HCT116 (cell line): ENCODE results near the gene LTBP1.

Experiments used
- CTCF ChIP-seq, 3 experiments: fragments of 200-600 bp in 1 of 3; sonication (generic) in 1 of 3; IDR thresholded peaks in 2 of 3; conservative IDR thresholded peaks in 1 of 3; 2 replicates each; pipeline ENCODE4 v1.5.1; 2012 to 2017; ENCODE audit warnings: low read depth in 2 of 3, low read length in 2 of 3, antibody characterized with exemption in 1 of 3, borderline replicate concordance in 1 of 3, control low read depth in 1 of 3, mild to moderate bottlenecking in 1 of 3, mixed read lengths in 1 of 3, mixed run types in 1 of 3, moderate library complexity in 1 of 3; ENCODE audit not compliant: insufficient read depth in 1 of 3
- ELF1 ChIP-seq: IDR thresholded peaks from 2 replicates; pipeline ENCODE4 v1.6.1; 2012; ENCODE audit warnings: low read depth, borderline replicate concordance
- EZH2 ChIP-seq: fragments of 200-600 bp; sonication (generic); IDR thresholded peaks from 2 replicates; pipeline ENCODE4 v1.6.1; 2017; ENCODE audit warnings: antibody characterized with exemption, mixed run types
- EZH2phosphoT487 ChIP-seq: fragments of 200-600 bp; IDR thresholded peaks from 2 replicates; pipeline ENCODE4 v1.6.1; 2018; ENCODE audit warnings: antibody characterized with exemption, borderline replicate concordance
- POLR2AphosphoS5 ChIP-seq: IDR thresholded peaks from 2 replicates; pipeline ENCODE4 v1.6.1; 2011; ENCODE audit warnings: mild to moderate bottlenecking, low read depth, low read length, moderate library complexity
- ZBTB33 ChIP-seq: IDR thresholded peaks from 2 replicates; pipeline ENCODE4 v1.6.1; 2011; ENCODE audit warnings: mild to moderate bottlenecking, low read length, moderate library complexity; ENCODE audit not compliant: insufficient replicate concordance; ENCODE audit errors: extremely low read depth
- ZFX ChIP-seq: fragments of 450-650 bp; IDR thresholded peaks from 2 replicates; pipeline ENCODE4 v1.6.1; 2017

GRCh38 chr2:33122726-33123125 lies 176.0 kb downstream of the LTBP1 start:
- no peak for TF ChIP-seq CTCF (IDR thresholded peaks at IDR 0.05 in 2 of 3, conservative IDR thresholded peaks at IDR 0.05 in 1 of 3; ENCODE audit: borderline replicate concordance in 1 of 3, insufficient read depth in 1 of 3, low read depth in 2 of 3, low read length in 2 of 3)
- TF ChIP-seq ZBTB33 = no peak
- TF ChIP-seq EZH2phosphoT487 = no peak
- TF ChIP-seq ELF1 = no peak
- no peak for TF ChIP-seq ZFX
- no peak for TF ChIP-seq POLR2AphosphoS5
- no peak for TF ChIP-seq EZH2
